Mammary epithelial cell (primary cell): ENCODE data around the gene TACR1.

ENCODE experiments used
- EZH2 ChIP-seq: IDR thresholded peaks from 2 replicates; pipeline ENCODE4 v1.6.1; 2012; ENCODE audit warnings: low read length, inconsistent platforms, borderline replicate concordance
- TF ChIP-seq, protein P1 (sequence below), 2 donors: IDR thresholded peaks in 1 of 2; conservative IDR thresholded peaks in 1 of 2; 2 replicates each; pipeline ENCODE4 v1.5.1; 2011 to 2012; ENCODE audit warnings: inconsistent platforms in 2 of 2, low read length in 2 of 2, mild to moderate bottlenecking in 2 of 2, control low read depth in 1 of 2, low read depth in 1 of 2; ENCODE audit not compliant: insufficient read depth in 1 of 2; ENCODE audit errors: extremely low read depth in 1 of 2

- TF ChIP-seq, protein P1, sequence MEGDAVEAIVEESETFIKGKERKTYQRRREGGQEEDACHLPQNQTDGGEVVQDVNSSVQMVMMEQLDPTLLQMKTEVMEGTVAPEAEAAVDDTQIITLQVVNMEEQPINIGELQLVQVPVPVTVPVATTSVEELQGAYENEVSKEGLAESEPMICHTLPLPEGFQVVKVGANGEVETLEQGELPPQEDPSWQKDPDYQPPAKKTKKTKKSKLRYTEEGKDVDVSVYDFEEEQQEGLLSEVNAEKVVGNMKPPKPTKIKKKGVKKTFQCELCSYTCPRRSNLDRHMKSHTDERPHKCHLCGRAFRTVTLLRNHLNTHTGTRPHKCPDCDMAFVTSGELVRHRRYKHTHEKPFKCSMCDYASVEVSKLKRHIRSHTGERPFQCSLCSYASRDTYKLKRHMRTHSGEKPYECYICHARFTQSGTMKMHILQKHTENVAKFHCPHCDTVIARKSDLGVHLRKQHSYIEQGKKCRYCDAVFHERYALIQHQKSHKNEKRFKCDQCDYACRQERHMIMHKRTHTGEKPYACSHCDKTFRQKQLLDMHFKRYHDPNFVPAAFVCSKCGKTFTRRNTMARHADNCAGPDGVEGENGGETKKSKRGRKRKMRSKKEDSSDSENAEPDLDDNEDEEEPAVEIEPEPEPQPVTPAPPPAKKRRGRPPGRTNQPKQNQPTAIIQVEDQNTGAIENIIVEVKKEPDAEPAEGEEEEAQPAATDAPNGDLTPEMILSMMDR (conservative IDR thresholded peaks at IDR 0.05 in 1 of 2, IDR thresholded peaks at IDR 0.05 in 1 of 2; ENCODE audit: extremely low read depth in 1 of 2, insufficient read depth in 1 of 2, low read depth in 1 of 2, low read length in 2 of 2): no peak
- no peak for TF ChIP-seq EZH2
Measured at GRCh38 chr2:75074228-75074627, 125.1 kb downstream of the TACR1 start.
